Esophagus muscularis mucosa (tissue), 4 donors: ENCODE data around the gene WIF1. TPM values are rescaled to one million over a fixed set of nuclear protein-coding genes. Genes with fewer than 3 reads are reported as not detected.

Experiments
- DNase-seq: peaks from one replicate; pipeline ENCODE4 v3.0.0-alpha.2; 2017; ENCODE audit errors: extremely low spot score
- H3K27ac ChIP-seq, 4 donors: fragments of 200-600 bp; sonication (generic); replicated peaks in 1 of 4; 1 replicate in 3 of 4; 2 replicates in 1 of 4; pipeline ENCODE4 v1.5.1; 2016 to 2019; ENCODE audit warnings: mild to moderate bottlenecking in 1 of 4
- H3K27me3 ChIP-seq, 4 donors: fragments of 200-600 bp; sonication (generic); one replicate each; pipeline versions ENCODE4 v1.5.1 to v1.6.0; 2016 to 2019
- H3K36me3 ChIP-seq, 4 donors: fragments of 200-600 bp; sonication (generic); one replicate each; pipeline ENCODE4 v1.5.1; 2016 to 2019
- H3K4me1 ChIP-seq, 4 donors: fragments of 200-600 bp; sonication (generic); one replicate each; pipeline ENCODE4 v1.5.1; 2016 to 2019
- H3K4me3 ChIP-seq, 4 donors: fragments of 200-600 bp; sonication (generic); 1 replicate in 2 of 4; 2 replicates in 2 of 4; pipeline ENCODE4 v1.5.1; 2016 to 2019; ENCODE audit warnings: mild to moderate bottlenecking in 4 of 4, moderate library complexity in 1 of 4
- H3K9me3 ChIP-seq, 4 donors: fragments of 200-600 bp; sonication (generic); 1 replicate in 3 of 4; 2 replicates in 1 of 4; pipeline ENCODE4 v1.5.1; 2016 to 2019
- EP300 ChIP-seq: sonication (generic); formaldehyde crosslinking; IDR thresholded peaks from one replicate; pipeline ENCODE4 v1.6.1; 2017; ENCODE audit warnings: antibody characterized with exemption
- POLR2A ChIP-seq: fragments of 450-650 bp; IDR thresholded peaks from one replicate; pipeline ENCODE4 v1.6.1; 2017; ENCODE audit warnings: antibody characterized with exemption, moderate library complexity, mild to moderate bottlenecking, low read depth
- POLR2AphosphoS5 ChIP-seq, 2 donors: sonication (generic); formaldehyde crosslinking; IDR thresholded peaks; one replicate each; pipeline ENCODE4 v1.6.1; 2017; ENCODE audit warnings: antibody characterized with exemption in 2 of 2
- WGBS: methylation state at CpG from one replicate; pipeline ENCODE4 v1.1.5; 2018; 5-methylcytosine and 5-hydroxymethylcytosine counted together
- intact Hi-C: fragments of 100-400 bp; cut with DNase I; formaldehyde crosslinking; loops from one replicate; pipeline ENCODE4 v1.15.1; 2023
- total RNA-seq, 4 donors: library from RNA; depleted of rRNA; stranded (reverse); fragments of >200 nt; gene quantifications; one replicate each; pipeline versions ENCODE4 v1.1.0 to v1.2.1, GENCODE V29; 2016
- TF ChIP-seq, protein P1 (sequence below), 3 experiments: fragments of 200-600 bp in 2 of 3; fragments of 450-650 bp in 1 of 3; sonication (generic) in 2 of 3; IDR thresholded peaks; one replicate each; pipeline ENCODE4 v1.5.1; 2017 to 2019; ENCODE audit warnings: antibody characterized with exemption in 3 of 3, mild to moderate bottlenecking in 2 of 3, moderate library complexity in 1 of 3

WIF1 gene
- total RNA-seq, 4 donors from 2014 or later, result 0.11 to 1.2 TPM; not detected in 2

DNA sequence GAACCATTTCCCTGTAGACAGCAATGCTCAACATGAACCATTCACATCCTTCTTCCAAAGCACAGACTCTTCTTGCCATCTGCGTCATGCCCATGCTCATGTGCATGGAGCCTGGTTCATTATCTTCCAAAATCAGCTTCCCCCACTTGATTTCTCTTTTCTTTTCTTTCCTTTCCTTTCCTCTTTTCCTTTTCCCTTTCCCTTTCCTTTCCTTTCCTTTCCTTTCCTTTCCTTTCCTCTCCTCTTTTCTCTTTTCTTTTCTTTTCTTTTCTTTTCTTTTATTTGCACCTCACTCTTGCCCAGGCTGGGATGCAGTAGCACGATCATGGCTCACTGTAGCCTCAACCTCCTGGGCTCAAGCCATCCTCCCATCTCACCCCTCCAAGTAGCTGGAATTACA lies 37.5 kb downstream of the WIF1 start:
- Histone ChIP-seq H3K27ac (no peak overlapping the region), H3K36me3 (no peaks in the 10 kb centered on the region), H3K27me3 (no peaks in the 10 kb centered on the region), H3K9me3 (no peaks in the 10 kb centered on the region), H3K4me3 (no peak overlapping the region), H3K4me1 (no peaks in the 10 kb centered on the region)
- no peak for DNase-seq
- 96% methylated on average over 2 of the region's 2 CpGs for WGBS
- no peak for TF ChIP-seq POLR2A
- TF ChIP-seq, protein P1, sequence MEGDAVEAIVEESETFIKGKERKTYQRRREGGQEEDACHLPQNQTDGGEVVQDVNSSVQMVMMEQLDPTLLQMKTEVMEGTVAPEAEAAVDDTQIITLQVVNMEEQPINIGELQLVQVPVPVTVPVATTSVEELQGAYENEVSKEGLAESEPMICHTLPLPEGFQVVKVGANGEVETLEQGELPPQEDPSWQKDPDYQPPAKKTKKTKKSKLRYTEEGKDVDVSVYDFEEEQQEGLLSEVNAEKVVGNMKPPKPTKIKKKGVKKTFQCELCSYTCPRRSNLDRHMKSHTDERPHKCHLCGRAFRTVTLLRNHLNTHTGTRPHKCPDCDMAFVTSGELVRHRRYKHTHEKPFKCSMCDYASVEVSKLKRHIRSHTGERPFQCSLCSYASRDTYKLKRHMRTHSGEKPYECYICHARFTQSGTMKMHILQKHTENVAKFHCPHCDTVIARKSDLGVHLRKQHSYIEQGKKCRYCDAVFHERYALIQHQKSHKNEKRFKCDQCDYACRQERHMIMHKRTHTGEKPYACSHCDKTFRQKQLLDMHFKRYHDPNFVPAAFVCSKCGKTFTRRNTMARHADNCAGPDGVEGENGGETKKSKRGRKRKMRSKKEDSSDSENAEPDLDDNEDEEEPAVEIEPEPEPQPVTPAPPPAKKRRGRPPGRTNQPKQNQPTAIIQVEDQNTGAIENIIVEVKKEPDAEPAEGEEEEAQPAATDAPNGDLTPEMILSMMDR (IDR thresholded peaks at IDR 0.05), result no peak
- TF ChIP-seq POLR2AphosphoS5 (IDR thresholded peaks at IDR 0.05), result no peak
- no peak for TF ChIP-seq EP300
- intact Hi-C loops, result no loop called here

DNA sequence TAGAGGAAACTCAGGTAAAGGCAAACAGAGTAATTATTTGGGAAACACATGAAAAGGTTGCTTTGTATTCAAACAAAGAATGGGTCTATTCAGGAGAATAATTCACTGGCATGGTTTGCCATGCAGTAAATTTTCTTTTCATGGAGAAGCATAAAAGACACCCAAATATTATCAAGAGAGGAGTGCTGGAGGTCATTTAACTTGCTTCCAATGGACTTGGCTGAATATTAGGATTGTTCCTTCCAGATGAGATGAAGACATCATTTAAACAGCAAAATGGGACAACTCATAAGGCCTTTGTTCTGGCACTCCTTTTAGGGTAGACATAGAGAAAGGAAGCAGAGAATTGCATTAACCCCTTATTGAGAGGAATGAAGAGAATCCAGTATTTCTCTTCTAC lies 38.7 kb downstream of the WIF1 start:
- no peaks in the 10 kb centered on the region for H3K9me3 ChIP-seq
- intact Hi-C loops, result no loop called here
- no peaks in the 10 kb centered on the region for H3K27me3 ChIP-seq
- no peaks in the 10 kb centered on the region for H3K4me1 ChIP-seq
- H3K36me3 ChIP-seq, result no peaks in the 10 kb centered on the region
- no peak for DNase-seq
- H3K27ac ChIP-seq, result no peak overlapping the region
- TF ChIP-seq, protein P1 (IDR thresholded peaks at IDR 0.05), result no peak
- no peak for TF ChIP-seq POLR2A
- TF ChIP-seq EP300, result no peak
- TF ChIP-seq POLR2AphosphoS5 (IDR thresholded peaks at IDR 0.05), result no peak
- H3K4me3 ChIP-seq, result no peak overlapping the region

DNA sequence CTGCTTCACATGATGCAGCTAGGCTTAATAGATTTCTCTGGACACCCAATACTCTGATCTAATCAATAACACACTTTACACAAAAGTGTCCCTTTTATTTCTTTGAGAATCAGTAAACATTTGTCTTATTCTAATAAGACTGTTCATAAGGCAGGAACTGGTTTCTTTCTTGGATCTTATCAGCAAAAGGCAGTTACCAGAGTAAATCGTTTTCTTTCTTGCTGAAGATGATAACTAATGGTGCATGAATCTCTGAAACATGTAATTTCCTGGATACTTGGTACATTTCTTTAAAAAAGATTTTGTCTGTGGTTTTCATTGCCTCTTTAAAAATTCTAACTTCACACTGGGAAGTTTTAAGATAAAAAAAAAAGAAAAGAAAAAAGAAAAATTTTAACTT lies 39.6 kb downstream of the WIF1 start:
- 61% methylated on average over 1 of the region's 1 CpG for WGBS
- intact Hi-C loops, result no loop called here

DNA sequence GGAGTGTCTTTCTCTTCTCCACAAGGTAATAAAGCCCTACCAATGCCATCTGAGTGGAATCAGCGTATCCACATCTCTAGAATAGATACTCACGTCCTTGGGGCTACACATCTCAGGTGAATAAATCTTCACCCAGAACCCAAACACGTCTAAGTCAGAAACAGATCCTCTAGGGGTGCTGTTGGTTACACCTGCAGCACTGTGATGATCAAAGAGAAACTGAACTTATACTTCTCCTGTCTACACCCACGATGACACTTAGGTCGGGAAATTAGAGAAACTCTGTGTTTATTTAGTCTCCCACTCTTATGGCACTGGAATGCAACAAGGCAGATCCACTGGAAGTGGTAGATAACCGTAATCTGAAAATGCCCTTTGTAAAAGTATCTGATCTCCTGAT lies 46.2 kb downstream of the WIF1 start:
- intact Hi-C loops, result no loop called here
- 60% methylated on average over 6 of the region's 6 CpGs for WGBS

More for the DNA sequence above, 39.6 kb downstream of the WIF1 start:
- no peak overlapping the region for H3K27ac ChIP-seq
- no peak for DNase-seq
- no peaks in the 10 kb centered on the region for H3K27me3 ChIP-seq
- TF ChIP-seq, protein P1 (IDR thresholded peaks at IDR 0.05), result no peak
- no peak for TF ChIP-seq POLR2AphosphoS5 (IDR thresholded peaks at IDR 0.05)
- TF ChIP-seq EP300, result no peak
- TF ChIP-seq POLR2A, result no peak
- H3K4me1 ChIP-seq, result no peaks in the 10 kb centered on the region
- H3K36me3 ChIP-seq, result no peaks in the 10 kb centered on the region
- no peak overlapping the region for H3K4me3 ChIP-seq
- no peaks in the 10 kb centered on the region for H3K9me3 ChIP-seq

DNA sequence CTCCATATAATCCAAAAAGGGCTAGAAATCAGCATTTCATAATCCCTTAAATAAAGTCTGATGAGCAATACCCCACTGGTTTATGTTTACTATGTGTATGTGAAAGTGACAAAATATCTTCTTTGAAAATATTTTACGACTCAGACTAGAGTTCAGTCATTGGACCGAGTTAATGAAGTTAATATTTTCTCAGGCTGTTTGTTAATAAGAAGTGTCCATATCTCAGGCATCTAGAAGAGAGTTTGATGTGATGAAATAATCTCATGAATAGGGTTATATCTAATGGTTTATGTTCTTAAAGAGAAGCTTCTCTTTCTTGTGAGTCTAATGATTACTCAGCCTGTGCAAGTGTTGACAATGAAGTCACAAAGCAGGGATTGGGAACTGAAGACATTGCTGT lies 51.8 kb downstream of the WIF1 start:
- intact Hi-C loops, result no loop called here
- 88% methylated on average over 2 of the region's 2 CpGs for WGBS
- TF ChIP-seq EP300 (no peak), POLR2AphosphoS5 (IDR thresholded peaks at IDR 0.05) (no peak), POLR2A (no peak)
- TF ChIP-seq, protein P1 (IDR thresholded peaks at IDR 0.05), result no peak
- no peaks in the 10 kb centered on the region for H3K4me1 ChIP-seq
- no peak overlapping the region for H3K27ac ChIP-seq
- no peaks in the 10 kb centered on the region for H3K9me3 ChIP-seq
- H3K36me3 ChIP-seq, result no peaks in the 10 kb centered on the region
- no peaks in the 10 kb centered on the region for H3K27me3 ChIP-seq
- DNase-seq, result no peak
- H3K4me3 ChIP-seq, result no peak overlapping the region

More for the DNA sequence above, 46.2 kb downstream of the WIF1 start:
- Histone ChIP-seq H3K9me3 (no peaks in the 10 kb centered on the region), H3K4me1 (no peaks in the 10 kb centered on the region), H3K36me3 (no peaks in the 10 kb centered on the region), H3K27ac (no peak overlapping the region), H3K27me3 (no peaks in the 10 kb centered on the region), H3K4me3 (no peak overlapping the region)
- no peak for DNase-seq
- TF ChIP-seq POLR2A (no peak), EP300 (no peak), POLR2AphosphoS5 (IDR thresholded peaks at IDR 0.05) (no peak)
- TF ChIP-seq, protein P1 (IDR thresholded peaks at IDR 0.05), result no peak
